Caco-2 (cell line): ENCODE measurements around the gene PRELID3B. TPM values are rescaled to one million over a fixed set of nuclear protein-coding genes. Genes with fewer than 3 reads are reported as not detected.

Experiments
- BruUV-seq: library from RNA; stranded (reverse); fragments of 400-500 nt; replicated peaks from 2 replicates; lab custom pipeline; 2021; lab: Mats Ljungman, UMichigan
- CTCF ChIA-PET: fragments of 300-600 bp; sonication (Branson Sonifier 250); formaldehyde crosslinking; loops from one replicate; lab custom pipeline; 2022; ENCODE audit warnings: antibody characterized with exemption; lab: Charles Lee
- POLR2A ChIA-PET: fragments of 300-600 bp; sonication (Branson Sonifier 250); formaldehyde crosslinking; loops from one replicate; lab custom pipeline; 2022; ENCODE audit warnings: antibody characterized with exemption; lab: Charles Lee
- DNase-seq, 2 experiments: peaks; one replicate each; pipeline versions ENCODE4 v3.0.0 to v3.0.0-alpha.2; 2020 to 2022
- H3K27me3 ChIP-seq: replicated peaks from 2 replicates; pipeline ENCODE4 v1.6.0; 2011; ENCODE audit warnings: low read length; ENCODE audit not compliant: control insufficient read depth, insufficient read depth
- H3K36me3 ChIP-seq: 2 replicates; pipeline ENCODE4 v1.5.1; 2011; ENCODE audit warnings: low read length; ENCODE audit not compliant: control insufficient read depth, insufficient read depth
- H3K4me1 ChIP-seq: fragments of 250-450 bp; sonication (Bioruptor Pico); 2 replicates; pipeline ENCODE4 v1.5.1; 2020; ENCODE audit warnings: mild to moderate bottlenecking
- H3K4me3 ChIP-seq: 2 replicates; pipeline ENCODE4 v1.5.1; 2011; ENCODE audit warnings: low read depth, mild to moderate bottlenecking, control low read depth, low read length
- H3K9me3 ChIP-seq: fragments of 250-450 bp; sonication (Bioruptor Pico); 2 replicates; pipeline ENCODE4 v1.5.1; 2020; ENCODE audit warnings: mild to moderate bottlenecking, moderate library complexity
- H3K27ac Mint-ChIP-seq: one replicate; pipeline ENCODE4 v1.8.0; 2022; ENCODE audit warnings: mixed read lengths; ENCODE audit not compliant: unreplicated experiment
- H3K27me3 Mint-ChIP-seq: one replicate; pipeline ENCODE4 v1.8.0; 2022; ENCODE audit warnings: mixed read lengths; ENCODE audit not compliant: insufficient read depth, unreplicated experiment
- H3K36me3 Mint-ChIP-seq: one replicate; pipeline ENCODE4 v1.8.0; 2022; ENCODE audit warnings: mild to moderate bottlenecking, mixed read lengths; ENCODE audit not compliant: insufficient read depth, unreplicated experiment
- H3K4me1 Mint-ChIP-seq: one replicate; pipeline ENCODE4 v1.8.0; 2022; ENCODE audit warnings: low read depth, mixed read lengths; ENCODE audit not compliant: unreplicated experiment
- H3K4me3 Mint-ChIP-seq: one replicate; pipeline ENCODE4 v1.8.0; 2022; ENCODE audit warnings: mild to moderate bottlenecking, moderate library complexity, mixed read lengths; ENCODE audit not compliant: unreplicated experiment
- H3K9me3 Mint-ChIP-seq: one replicate; pipeline ENCODE4 v1.8.0; 2022; ENCODE audit warnings: mixed read lengths; ENCODE audit not compliant: unreplicated experiment
- intact Hi-C: fragments of 100-400 bp; cut with micrococcal nuclease; formaldehyde crosslinking; loops from one replicate; pipeline ENCODE4 v1.10.0; 2022; ENCODE audit not compliant: unreplicated experiment
- total RNA-seq: library from RNA; stranded (reverse); gene quantifications from 2 replicates; pipeline ENCODE4 v1.2.3, GENCODE V29; 2022
- TF ChIP-seq, protein P1 (sequence below), 2 experiments: fragments of 200-600 bp in 1 of 2; IDR thresholded peaks; 1 replicate in 1 of 2; 2 replicates in 1 of 2; pipeline versions ENCODE4 v1.5.1 to v1.8.0; 2011 to 2022; ENCODE audit warnings: antibody characterized with exemption in 1 of 2, control low read depth in 1 of 2, inconsistent platforms in 1 of 2, low read depth in 1 of 2, low read length in 1 of 2, mild to moderate bottlenecking in 1 of 2, moderate library complexity in 1 of 2; ENCODE audit not compliant: insufficient read depth in 1 of 2, severe bottlenecking in 1 of 2, unreplicated experiment in 1 of 2

The PRELID3B gene
- total RNA-seq, 1 experiment from 2014 or later: 171 TPM

DNA sequence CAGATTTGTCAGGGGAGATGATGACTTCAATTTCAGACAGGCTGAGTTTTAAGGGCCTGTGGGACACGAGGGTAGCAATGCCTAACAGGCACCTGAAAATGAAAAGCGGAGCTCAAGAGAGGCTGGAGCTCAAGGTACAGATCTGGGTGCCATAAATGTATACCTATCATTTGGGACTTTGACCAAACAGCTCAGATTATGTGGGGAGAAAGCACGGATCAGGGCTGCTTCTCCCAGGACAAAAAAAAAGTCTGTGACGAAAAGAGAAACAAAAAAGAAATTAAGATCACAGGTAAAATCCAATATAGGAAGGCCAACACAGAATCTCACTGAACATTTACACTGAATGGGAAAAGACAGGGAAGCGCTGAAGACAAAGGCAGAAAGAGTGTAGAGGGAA is 1.9 kb downstream of the PRELID3B start:
- Histone ChIP-seq H3K4me1 (peaks cover 35% of the 10 kb centered on the region), H3K36me3 (peaks cover 13% of the 10 kb centered on the region), H3K27me3 (no peaks in the 10 kb centered on the region), H3K4me3 (peak overlapping the region; percentile 89), H3K9me3 (no peaks in the 10 kb centered on the region)
- ChIA-PET POLR2A (interaction anchor here (3.2 kb wide), 1 partner anchor 9 kb away, joined by 56 read pairs; the partner anchor contains the start of gene ATP5F1E), CTCF (interaction anchor here (1.1 kb wide), 2 partner anchors 8 to 182 kb away, joined by 5 to 8 read pairs; partner anchors contain the start of gene ATP5F1E)
- DNase-seq: no peak
- Mint-ChIP-seq H3K4me1 (peaks cover 23% of the 10 kb centered on the region), H3K27ac (peak overlapping the region; percentile 20), H3K4me3 (peak overlapping the region; percentile 70), H3K27me3 (no peaks in the 10 kb centered on the region), H3K36me3 (peaks cover 53% of the 10 kb centered on the region), H3K9me3 (no peaks in the 10 kb centered on the region)
- TF ChIP-seq, protein P1, sequence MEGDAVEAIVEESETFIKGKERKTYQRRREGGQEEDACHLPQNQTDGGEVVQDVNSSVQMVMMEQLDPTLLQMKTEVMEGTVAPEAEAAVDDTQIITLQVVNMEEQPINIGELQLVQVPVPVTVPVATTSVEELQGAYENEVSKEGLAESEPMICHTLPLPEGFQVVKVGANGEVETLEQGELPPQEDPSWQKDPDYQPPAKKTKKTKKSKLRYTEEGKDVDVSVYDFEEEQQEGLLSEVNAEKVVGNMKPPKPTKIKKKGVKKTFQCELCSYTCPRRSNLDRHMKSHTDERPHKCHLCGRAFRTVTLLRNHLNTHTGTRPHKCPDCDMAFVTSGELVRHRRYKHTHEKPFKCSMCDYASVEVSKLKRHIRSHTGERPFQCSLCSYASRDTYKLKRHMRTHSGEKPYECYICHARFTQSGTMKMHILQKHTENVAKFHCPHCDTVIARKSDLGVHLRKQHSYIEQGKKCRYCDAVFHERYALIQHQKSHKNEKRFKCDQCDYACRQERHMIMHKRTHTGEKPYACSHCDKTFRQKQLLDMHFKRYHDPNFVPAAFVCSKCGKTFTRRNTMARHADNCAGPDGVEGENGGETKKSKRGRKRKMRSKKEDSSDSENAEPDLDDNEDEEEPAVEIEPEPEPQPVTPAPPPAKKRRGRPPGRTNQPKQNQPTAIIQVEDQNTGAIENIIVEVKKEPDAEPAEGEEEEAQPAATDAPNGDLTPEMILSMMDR (IDR thresholded peaks at IDR 0.05; ENCODE audit: insufficient read depth in 1 of 2, low read depth in 1 of 2, low read length in 1 of 2, severe bottlenecking in 1 of 2, unreplicated experiment in 1 of 2): no peak
- no TSS peak for BruUV-seq
- intact Hi-C loops: no loop called here

DNA sequence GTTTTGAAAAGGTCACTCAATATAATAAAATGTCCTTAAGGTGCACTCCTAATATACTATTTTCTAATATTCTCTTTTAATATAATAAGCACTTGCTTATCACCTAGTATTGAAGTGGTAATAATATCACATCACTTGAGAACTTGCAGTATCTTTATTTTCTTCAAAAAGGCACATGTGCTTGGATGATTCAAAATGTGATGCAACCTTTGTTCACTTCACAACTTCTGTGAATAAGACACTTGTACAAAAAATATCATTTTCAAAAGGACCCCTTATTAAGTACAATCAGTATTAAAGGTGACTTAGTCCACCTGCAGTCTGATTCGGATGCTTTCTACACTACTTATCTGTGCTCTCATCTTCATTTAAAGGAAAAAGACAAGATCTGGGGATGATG is 3.4 kb downstream of the PRELID3B start:
- TF ChIP-seq, protein P1 (IDR thresholded peaks at IDR 0.05; ENCODE audit: insufficient read depth in 1 of 2, low read depth in 1 of 2, low read length in 1 of 2, severe bottlenecking in 1 of 2, unreplicated experiment in 1 of 2): no peak
- CTCF ChIA-PET: no interaction called here
- H3K4me1 ChIP-seq: peaks cover 35% of the 10 kb centered on the region
- Mint-ChIP-seq H3K36me3 (peaks cover 67% of the 10 kb centered on the region), H3K27me3 (no peaks in the 10 kb centered on the region), H3K27ac (no peak overlapping the region), H3K4me1 (peaks cover 28% of the 10 kb centered on the region), H3K4me3 (no peak overlapping the region), H3K9me3 (no peaks in the 10 kb centered on the region)
- BruUV-seq: no TSS peak
- intact Hi-C loops: no loop called here
- DNase-seq: no peak
- H3K4me3 ChIP-seq: no peak overlapping the region
- POLR2A ChIA-PET: no interaction called here
- H3K27me3 ChIP-seq: no peaks in the 10 kb centered on the region
- H3K9me3 ChIP-seq: no peaks in the 10 kb centered on the region
- H3K36me3 ChIP-seq: peaks cover 17% of the 10 kb centered on the region

DNA sequence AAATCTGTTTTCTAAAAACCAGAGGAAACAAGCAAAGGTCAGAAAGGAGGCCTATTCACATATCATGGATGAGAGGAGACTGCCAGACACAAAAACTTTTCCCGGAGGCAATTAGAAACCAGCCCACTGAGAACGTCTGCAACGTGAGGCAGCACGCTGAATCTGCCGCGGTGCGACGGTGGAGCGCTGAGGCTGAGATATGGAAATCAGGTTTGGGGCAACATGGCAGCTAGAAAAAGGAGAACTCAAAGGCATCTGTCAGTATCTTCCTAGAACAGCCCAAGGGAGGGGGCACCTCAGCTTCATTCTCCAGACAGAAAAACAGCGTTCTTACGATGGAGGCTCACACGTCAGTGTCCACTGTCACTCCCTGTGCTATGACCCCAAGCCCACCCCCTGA is 5.2 kb downstream of the PRELID3B start:
- CTCF ChIA-PET: no interaction called here
- TF ChIP-seq, protein P1 (IDR thresholded peaks at IDR 0.05; ENCODE audit: insufficient read depth in 1 of 2, low read depth in 1 of 2, low read length in 1 of 2, severe bottlenecking in 1 of 2, unreplicated experiment in 1 of 2): no peak
- peaks cover 81% of the 10 kb centered on the region for H3K36me3 Mint-ChIP-seq

More for the DNA sequence above, 5.2 kb downstream of the PRELID3B start:
- no TSS peak for BruUV-seq
- Histone ChIP-seq H3K27me3 (no peaks in the 10 kb centered on the region), H3K4me1 (peaks cover 36% of the 10 kb centered on the region), H3K36me3 (peaks cover 17% of the 10 kb centered on the region), H3K9me3 (no peaks in the 10 kb centered on the region), H3K4me3 (no peak overlapping the region)
- H3K27me3 Mint-ChIP-seq: no peaks in the 10 kb centered on the region
- intact Hi-C loops: no loop called here
- H3K27ac Mint-ChIP-seq: no peak overlapping the region
- no peak for DNase-seq
- H3K9me3 Mint-ChIP-seq: no peaks in the 10 kb centered on the region
- H3K4me1 Mint-ChIP-seq: peaks cover 22% of the 10 kb centered on the region
- H3K4me3 Mint-ChIP-seq: no peak overlapping the region
- POLR2A ChIA-PET: no interaction called here
